ENCODE measurements around the gene FOXK2.
"Not testable (repeated sequence)": the region's sequence is repeated elsewhere in the genome, so short reads cannot be mapped to it uniquely, and the experiment has no call there.

Gene FOXK2

GRCh38 chr17:82505296-82505695, 14.2 kb upstream of the FOXK2 start:
- DNase-seq (ENCODE audit: extremely low read depth, low read depth) = no peak
- no peak for TF ChIP-seq CTCF (IDR thresholded peaks at IDR 0.05; ENCODE audit: low read depth, low read length)

GRCh38 chr17:82506402-82506801, 13.1 kb upstream of the FOXK2 start:
- not testable (repeated sequence) for DNase-seq (ENCODE audit: extremely low read depth, low read depth)

GRCh38 chr17:82507631-82508175, 11.8 kb upstream of the FOXK2 start:
- TF ChIP-seq CTCF (IDR thresholded peaks at IDR 0.05; ENCODE audit: low read depth, low read length) = no peak
- no peak for DNase-seq (ENCODE audit: extremely low read depth, low read depth)

GRCh38 chr17:82511642-82512041, 7.9 kb upstream of the FOXK2 start:
- DNase-seq (ENCODE audit: extremely low read depth, low read depth) = not testable (repeated sequence)

GRCh38 chr17:82513864-82514263, 5.7 kb upstream of the FOXK2 start:
- not testable (repeated sequence) for DNase-seq (ENCODE audit: extremely low read depth, low read depth)

GRCh38 chr17:82517230-82517865, 2.2 kb upstream of the FOXK2 start:
- TF ChIP-seq CTCF (IDR thresholded peaks at IDR 0.05; ENCODE audit: low read depth, low read length) = no peak
- DNase-seq (ENCODE audit: extremely low read depth, low read depth) = no peak

- TF ChIP-seq CTCF (IDR thresholded peaks at IDR 0.05; ENCODE audit: low read depth, low read length) = no peak
- no peak for DNase-seq (ENCODE audit: extremely low read depth, low read depth)
These were observed 705 bp downstream of the FOXK2 start for GRCh38 chr17:82519971-82520903.

- no peak for TF ChIP-seq CTCF (IDR thresholded peaks at IDR 0.05; ENCODE audit: low read depth, low read length)
- no peak for DNase-seq (ENCODE audit: extremely low read depth, low read depth)
These were observed 5.0 kb downstream of the FOXK2 start for GRCh38 chr17:82524540-82524939.
